GM21723 (cell line): ENCODE measurements around the gene PEA15.

Source experiments
- ATAC-seq: cut with Tn5 transposase; IDR thresholded peaks from one replicate; pipeline ENCODE4 v1.9.1; 2021; ENCODE audit warnings: mild to moderate bottlenecking, moderate library complexity; ENCODE audit not compliant: unreplicated experiment

PEA15 gene

DNA sequence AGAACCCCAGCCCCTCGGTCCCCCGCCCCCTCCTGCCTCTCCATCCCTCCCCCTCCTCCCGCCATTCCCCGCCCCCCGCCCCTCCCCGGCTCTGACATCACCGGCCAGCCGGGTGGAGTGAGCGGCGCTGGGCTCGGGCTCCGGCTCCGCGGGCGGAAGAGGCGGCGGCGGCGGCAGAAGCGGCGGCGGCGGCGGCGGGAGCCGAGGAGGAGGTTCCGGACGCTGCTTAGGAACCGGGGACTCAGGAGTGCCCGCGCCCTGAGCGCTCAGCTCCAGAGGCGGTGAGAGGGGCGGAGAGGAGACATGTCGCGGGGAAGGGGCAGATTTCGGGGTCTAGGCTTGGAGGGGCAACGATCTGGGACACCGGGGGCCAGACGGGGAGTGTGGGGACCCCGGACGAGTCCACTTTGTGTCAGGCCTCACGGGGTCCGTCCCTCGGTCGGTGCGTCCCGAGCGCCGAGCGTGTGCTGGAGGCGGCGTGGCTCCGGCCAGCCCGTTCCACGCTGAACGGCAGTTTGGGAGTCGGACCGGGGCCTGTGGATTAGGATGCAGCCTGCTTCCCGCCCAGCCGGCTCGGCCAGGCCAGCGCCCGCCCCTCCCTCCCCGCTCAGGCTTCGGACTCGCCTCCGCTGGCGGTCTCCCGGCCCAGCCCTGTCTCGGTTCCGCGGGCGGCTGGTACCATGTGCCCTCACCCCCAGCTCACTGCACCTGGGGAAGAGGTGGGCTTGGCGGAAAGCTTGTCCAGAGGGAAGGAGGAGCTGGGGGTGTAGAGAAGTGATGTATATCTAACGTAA lies at the start of gene PEA15:
TSS of gene PEA15 (plus strand) at position 143 of the 794 bp plus-strand sequence. CDS start 6,161 bp downstream, outside the sequence.
- peak; percentile 57 for ATAC-seq

- no peak for ATAC-seq
Measured at GRCh38 chr1:160156361-160156760, 48.8 kb upstream of the PEA15 start.

DNA sequence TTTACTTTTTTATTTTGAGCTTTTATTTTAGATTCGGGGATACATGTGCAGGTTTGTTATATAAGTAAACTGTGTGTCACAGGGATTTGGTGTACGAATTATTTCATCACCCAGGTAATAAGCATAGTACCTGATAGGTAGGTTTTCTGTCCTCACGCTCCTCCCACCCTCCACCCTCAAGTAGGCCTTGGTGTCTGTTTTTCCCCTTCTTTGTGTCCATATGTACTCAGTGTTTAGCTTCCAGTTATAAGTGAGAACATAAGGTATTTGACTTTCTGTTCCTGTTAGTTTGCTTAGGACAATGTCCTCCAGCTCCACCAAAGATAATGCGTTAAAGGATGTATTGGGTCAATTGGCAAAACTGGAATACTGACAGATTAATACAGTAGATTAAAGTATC lies 48.0 kb upstream of the PEA15 start:
- no peak for ATAC-seq

- no peak for ATAC-seq
Measured at GRCh38 chr1:160158031-160158430, 47.2 kb upstream of the PEA15 start.

DNA sequence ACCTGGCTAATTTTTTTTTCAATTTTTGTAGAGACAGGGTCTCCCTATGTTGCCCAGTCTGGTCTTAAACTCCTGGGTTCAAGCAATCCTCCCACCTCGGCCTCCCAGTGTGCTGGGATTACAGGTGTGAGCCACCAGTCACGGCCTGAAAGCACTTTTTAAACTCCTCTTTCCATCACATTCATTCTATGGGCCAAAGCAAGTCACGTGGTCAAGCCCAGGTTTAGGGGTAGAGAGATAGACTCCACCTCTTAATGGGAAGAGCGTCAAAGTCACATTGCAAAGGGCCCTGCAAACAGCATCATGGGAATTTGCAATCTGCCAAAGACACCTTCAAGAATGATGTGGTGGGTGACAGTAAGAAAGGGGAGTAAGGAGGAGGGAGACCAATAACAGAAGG lies 46.6 kb upstream of the PEA15 start:
- ATAC-seq: no peak

- ATAC-seq: no peak
Measured at GRCh38 chr1:160159846-160160245, 45.3 kb upstream of the PEA15 start.

DNA sequence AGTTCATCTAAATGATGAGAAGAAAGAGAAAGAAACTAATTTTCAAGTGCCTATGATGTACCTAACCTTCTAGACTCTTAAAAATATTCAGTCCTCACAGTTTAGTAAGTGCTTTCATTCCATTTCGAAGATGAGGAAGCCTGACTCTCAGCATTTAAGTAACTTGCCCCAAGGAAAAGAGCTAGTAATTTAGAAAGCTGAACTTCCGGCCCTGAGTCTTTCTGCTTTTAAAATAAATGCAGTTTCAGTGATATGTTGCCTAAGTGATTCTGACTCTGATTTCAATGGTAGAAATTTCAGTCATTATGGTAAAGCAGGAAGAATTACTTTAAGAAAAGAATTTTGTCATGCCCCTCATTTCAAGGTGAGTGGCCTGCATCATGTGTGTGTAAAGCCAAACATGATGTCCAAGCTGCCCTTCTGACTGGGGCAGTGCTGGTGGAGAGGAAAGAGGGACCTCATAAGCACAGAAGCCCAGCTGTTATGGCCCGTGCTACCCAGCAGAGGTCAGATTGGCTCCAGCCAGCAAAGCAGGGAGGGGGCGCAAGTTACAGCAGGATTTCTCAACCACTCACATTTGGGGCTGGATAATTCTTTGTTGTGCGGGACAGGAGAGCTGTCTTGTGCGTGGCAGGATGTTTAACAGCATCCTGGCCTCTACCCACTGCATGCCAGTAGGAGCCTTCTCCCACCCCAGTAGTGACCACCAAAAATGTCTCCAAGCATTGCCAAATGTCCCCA lies 43.0 kb upstream of the PEA15 start:
- peak; percentile 65 for ATAC-seq

DNA sequence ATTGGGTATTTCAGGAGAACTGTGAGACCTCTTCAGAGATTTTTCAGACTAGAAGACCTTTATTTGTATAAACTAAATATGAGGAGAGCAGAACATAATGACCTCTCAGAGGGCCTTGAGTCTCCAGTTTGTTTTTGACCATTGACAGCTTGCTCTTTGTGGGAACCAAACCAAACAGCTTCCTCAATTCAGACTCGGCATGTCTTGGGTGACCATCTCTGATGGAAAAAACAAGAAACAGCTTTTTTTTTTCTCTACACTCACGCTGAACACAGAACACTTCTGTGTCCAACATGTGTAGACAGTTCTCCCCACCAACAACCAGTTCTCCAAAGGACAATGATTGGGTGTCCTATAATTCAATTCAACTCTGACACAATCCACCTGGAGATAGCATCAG lies 42.3 kb upstream of the PEA15 start:
- ATAC-seq: no peak

DNA sequence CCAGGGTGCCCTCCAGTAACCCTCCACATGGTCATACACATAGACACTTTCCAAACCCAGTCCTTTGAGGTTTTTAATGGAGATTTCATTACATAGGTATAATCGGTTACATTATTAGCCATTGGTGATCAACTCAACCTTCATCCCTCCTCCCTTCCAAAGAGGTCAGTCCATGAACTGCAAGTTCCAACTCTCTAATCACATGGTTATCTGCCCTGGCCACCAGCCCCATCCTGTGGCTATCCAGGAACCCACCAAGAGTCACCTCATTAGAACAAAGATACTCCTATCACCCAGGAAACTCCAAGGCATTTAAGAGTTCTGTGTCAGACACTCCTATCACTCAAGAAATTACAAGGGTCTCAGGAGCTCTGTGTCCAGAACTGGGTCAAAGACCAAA lies 41.6 kb upstream of the PEA15 start:
- ATAC-seq: no peak

- no peak for ATAC-seq
Measured at GRCh38 chr1:160164121-160164520, 41.1 kb upstream of the PEA15 start.

- ATAC-seq: no peak
Measured at GRCh38 chr1:160166166-160166868, 38.9 kb upstream of the PEA15 start.

- no peak for ATAC-seq
Measured at GRCh38 chr1:160167056-160167455, 38.1 kb upstream of the PEA15 start.

DNA sequence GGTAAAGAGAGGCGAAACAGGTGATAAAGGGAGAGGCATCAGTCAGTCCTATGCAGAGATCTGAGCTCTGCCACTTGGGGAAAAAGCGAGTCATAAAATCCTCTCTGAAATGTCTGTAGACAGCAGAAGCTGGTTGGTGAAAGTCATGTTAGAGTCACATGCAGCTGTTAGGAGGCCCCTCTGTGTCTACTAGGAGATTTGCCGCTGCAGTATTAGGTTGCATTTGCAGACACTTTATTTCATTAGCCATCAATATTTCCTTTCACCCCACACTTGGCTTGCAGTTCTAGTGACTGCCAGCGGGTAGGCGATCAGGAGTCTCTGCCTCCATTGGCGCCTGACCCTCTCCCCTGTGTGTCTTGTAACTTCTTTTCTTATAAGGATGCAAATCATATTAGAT lies 37.6 kb upstream of the PEA15 start:
- no peak for ATAC-seq

GRCh38 chr1:160168016-160168415 lies 37.2 kb upstream of the PEA15 start:
- no peak for ATAC-seq

- ATAC-seq: no peak
Measured at GRCh38 chr1:160168609-160169369, 36.4 kb upstream of the PEA15 start.

GRCh38 chr1:160169553-160170399 lies 35.4 kb upstream of the PEA15 start:
- ATAC-seq: peak; percentile 71

DNA sequence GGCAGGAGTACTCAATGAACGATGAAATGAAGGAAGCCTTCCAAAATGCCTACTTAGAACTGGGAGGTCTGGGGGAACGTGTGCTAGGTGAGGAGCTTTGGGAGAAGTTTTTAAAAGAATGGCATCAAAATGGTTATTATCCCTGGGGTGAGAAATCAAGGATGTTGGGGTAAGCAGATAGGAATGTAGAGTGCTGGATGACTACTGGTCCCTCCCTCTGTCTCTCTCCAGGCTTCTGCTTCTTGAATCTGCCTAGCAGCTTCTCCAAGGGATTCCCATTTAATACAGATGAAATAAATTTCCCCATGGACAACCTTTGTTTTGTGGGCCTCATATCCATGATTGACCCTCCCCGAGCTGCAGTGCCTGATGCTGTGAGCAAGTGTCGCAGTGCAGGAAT lies 33.8 kb upstream of the PEA15 start:
- no peak for ATAC-seq

DNA sequence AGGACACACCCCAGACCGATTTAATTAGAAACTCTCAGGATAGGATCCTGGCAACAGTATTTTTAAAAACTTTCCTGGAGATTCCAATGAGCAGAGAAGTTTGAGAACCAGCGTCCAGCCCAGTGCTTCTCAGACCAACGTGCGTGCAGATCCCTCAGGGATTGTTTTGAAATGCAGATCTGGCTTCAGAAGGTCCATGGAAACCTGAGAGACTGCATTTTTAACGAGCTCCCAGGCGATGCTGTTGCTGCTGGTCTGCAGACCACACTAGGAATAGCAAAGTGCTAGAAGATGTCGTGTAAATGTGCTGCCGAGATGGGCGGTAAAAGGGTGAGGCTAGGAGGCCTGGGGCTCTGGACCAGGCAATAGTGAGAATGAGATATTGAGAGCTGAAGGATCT lies 33.2 kb upstream of the PEA15 start:
- no peak for ATAC-seq

GRCh38 chr1:160177231-160177630 lies 28.0 kb upstream of the PEA15 start:
- no peak for ATAC-seq

- no peak for ATAC-seq
Measured at GRCh38 chr1:160177667-160178066, 27.5 kb upstream of the PEA15 start.
